ENCODE data around the gene ORC2.

DNA sequence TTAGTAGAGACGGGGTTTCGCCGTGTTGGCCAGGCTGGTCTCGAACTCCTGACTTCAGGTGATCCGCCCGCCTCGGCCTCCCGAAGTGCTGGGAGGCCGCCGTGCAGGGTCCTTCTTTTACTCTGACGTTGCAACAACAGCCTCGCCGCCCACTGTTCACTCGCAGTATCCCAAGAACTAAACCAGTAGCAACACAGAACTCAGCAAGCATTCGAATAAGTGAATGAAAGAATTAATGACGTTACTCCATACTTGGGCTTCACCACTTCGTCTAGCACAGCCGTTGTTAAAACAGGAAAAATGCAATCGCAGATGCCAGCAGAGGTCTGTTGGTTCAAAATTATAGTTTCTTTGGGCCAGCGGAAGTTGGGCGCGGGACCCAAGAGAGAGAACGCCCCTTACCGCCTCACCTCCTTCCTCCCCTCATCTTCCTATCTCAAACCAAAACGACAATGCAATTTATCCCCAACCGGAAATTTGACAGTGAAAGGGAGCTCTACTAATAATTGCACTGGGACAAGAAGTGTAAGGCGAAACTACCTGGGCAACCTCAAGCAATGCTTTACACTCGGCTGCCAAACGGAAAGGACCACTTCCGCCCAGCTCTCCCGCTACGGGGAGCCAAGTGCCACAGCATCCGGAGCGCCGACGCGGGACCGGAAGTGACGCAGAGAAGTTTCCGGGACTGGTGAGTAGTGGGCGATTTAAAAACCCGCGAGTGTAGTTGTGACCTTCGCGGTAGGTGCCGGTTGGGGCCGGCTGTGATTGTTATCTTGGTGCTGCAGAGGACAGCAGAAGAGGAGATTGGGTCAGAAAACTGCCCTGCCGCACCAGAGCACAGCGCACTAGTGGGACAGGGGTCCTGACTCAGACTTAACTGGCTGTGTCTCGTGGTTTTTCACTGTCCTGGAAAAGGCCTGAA is 74.5 kb downstream of the ORC2 start, which contains the start of the genes NIF3L1 and PPIL3:
- TF ChIP-seq EZH2 (IDR thresholded peaks at IDR 0.05; ENCODE audit: borderline replicate concordance, low read depth, low read length, severe bottlenecking): no peak
- TF ChIP-seq, protein P1, sequence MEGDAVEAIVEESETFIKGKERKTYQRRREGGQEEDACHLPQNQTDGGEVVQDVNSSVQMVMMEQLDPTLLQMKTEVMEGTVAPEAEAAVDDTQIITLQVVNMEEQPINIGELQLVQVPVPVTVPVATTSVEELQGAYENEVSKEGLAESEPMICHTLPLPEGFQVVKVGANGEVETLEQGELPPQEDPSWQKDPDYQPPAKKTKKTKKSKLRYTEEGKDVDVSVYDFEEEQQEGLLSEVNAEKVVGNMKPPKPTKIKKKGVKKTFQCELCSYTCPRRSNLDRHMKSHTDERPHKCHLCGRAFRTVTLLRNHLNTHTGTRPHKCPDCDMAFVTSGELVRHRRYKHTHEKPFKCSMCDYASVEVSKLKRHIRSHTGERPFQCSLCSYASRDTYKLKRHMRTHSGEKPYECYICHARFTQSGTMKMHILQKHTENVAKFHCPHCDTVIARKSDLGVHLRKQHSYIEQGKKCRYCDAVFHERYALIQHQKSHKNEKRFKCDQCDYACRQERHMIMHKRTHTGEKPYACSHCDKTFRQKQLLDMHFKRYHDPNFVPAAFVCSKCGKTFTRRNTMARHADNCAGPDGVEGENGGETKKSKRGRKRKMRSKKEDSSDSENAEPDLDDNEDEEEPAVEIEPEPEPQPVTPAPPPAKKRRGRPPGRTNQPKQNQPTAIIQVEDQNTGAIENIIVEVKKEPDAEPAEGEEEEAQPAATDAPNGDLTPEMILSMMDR (IDR thresholded peaks at IDR 0.05; ENCODE audit: borderline replicate concordance, extremely low read depth, low read length, poor library complexity, severe bottlenecking): peak; percentile 33

Measured in DND-41 (cell line).